SJCRH30 (cell line): Measurements from ENCODE around the gene SLC8B1. TPM values are rescaled to one million over a fixed set of nuclear protein-coding genes. Genes with fewer than 3 reads are reported as not detected.

Experiments
- DNase-seq, 2 experiments: peaks; one replicate each; pipeline ENCODE4 v3.0.0-alpha.2; 2015 to 2020
- H3K27ac ChIP-seq: fragments of 250-450 bp; sonication (Bioruptor Pico); 2 replicates; pipeline ENCODE4 v1.5.1; 2020; ENCODE audit warnings: mild to moderate bottlenecking, moderate library complexity
- H3K27me3 ChIP-seq: fragments of 250-450 bp; sonication (Bioruptor Pico); 2 replicates; pipeline ENCODE4 v1.5.1; 2020; ENCODE audit warnings: mild to moderate bottlenecking, moderate library complexity
- H3K36me3 ChIP-seq: fragments of 250-450 bp; sonication (Bioruptor Pico); 2 replicates; pipeline ENCODE4 v1.5.1; 2020; ENCODE audit warnings: mild to moderate bottlenecking, moderate library complexity
- H3K4me1 ChIP-seq: fragments of 250-450 bp; sonication (Bioruptor Pico); 2 replicates; pipeline ENCODE4 v1.5.1; 2020; ENCODE audit warnings: mild to moderate bottlenecking, moderate library complexity
- H3K4me3 ChIP-seq: fragments of 250-450 bp; sonication (Bioruptor Pico); 2 replicates; pipeline ENCODE4 v1.5.1; 2020; ENCODE audit warnings: mild to moderate bottlenecking, moderate library complexity
- H3K9me3 ChIP-seq: fragments of 250-450 bp; sonication (Bioruptor Pico); replicated peaks from 2 replicates; pipeline ENCODE4 v1.5.1; 2020; ENCODE audit warnings: mild to moderate bottlenecking, moderate library complexity
- total RNA-seq: library from RNA; depleted of rRNA; stranded (reverse); fragments of >200 nt; shearing (Covaris generic); gene quantifications from 2 replicates; pipeline ENCODE4 v1.2.3, GENCODE V29; 2014; rRNA removed

SLC8B1 gene
- total RNA-seq, 1 experiment from 2014 or later = 9.6 TPM

DNA sequence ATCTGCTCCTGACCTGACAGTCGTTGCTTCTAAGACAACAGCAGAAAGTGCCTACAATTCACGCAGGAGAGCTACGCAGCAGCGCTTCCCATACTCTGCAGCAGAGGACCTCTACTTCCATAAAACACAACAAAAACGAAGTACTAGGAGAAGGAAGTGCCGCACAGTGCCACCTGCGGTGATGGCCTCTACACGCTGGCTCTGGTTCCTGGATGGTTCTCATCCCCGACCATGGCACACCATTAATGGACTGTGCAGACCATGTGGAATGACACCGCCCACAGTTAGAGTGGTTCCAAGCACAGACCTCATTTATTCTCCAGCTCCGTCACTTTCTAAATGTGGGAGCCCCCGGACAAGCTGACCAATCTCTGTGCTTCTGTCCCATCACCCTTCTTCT lies 85.4 kb downstream of the SLC8B1 start:
- no peaks in the 10 kb centered on the region for H3K9me3 ChIP-seq
- peaks cover 46% of the 10 kb centered on the region for H3K4me1 ChIP-seq
- no peak for DNase-seq

GRCh38 chr12:113248842-113249435 lies 86.0 kb downstream of the SLC8B1 start:
- Histone ChIP-seq H3K4me3 (no peak overlapping the region), H3K27me3 (no peaks in the 10 kb centered on the region), H3K36me3 (no peaks in the 10 kb centered on the region), H3K27ac (peak overlapping the region; percentile 43), H3K4me1 (peaks cover 53% of the 10 kb centered on the region), H3K9me3 (no peaks in the 10 kb centered on the region)
- peak; percentile 84 to 90 for DNase-seq

More for the DNA sequence above, 85.4 kb downstream of the SLC8B1 start:
- Histone ChIP-seq H3K27ac (peak overlapping the region; percentile 43), H3K27me3 (no peaks in the 10 kb centered on the region), H3K36me3 (0 out of 2 replicates have a peak, but pooled peaks cover 2% of the 10 kb centered on the region), H3K4me3 (no peak overlapping the region)

Other genes starting within 250 kb of the SLC8B1 start
- gene RASAL1, start 199.3 kb downstream of the SLC8B1 start, total RNA-seq = not detected in 2 replicates
- gene CFAP73, start 185.4 kb downstream of the SLC8B1 start, total RNA-seq = not detected in 2 replicates
- gene DDX54, start 149.6 kb downstream of the SLC8B1 start, total RNA-seq = 43.7 and 47.6 TPM in 2 replicates
- 20.2 and 22.0 TPM in 2 replicates for gene RITA1, start 149.4 kb downstream of the SLC8B1 start, total RNA-seq
- 14.3 and 18.4 TPM in 2 replicates for gene TPCN1, start 113.6 kb downstream of the SLC8B1 start, total RNA-seq
- 2.9 and 4.1 TPM in 2 replicates for gene PLBD2, start 23.5 kb upstream of the SLC8B1 start, total RNA-seq
- gene SDS, start 68.8 kb upstream of the SLC8B1 start, total RNA-seq = not detected in 2 replicates
- gene SDSL, start 87.3 kb upstream of the SLC8B1 start, total RNA-seq = 1.5 and 1.9 TPM in 2 replicates
- not detected in 2 replicates for gene LHX5, start 136.8 kb upstream of the SLC8B1 start, total RNA-seq